ENCODE data around the gene PES1. TPM values are rescaled to one million over a fixed set of nuclear protein-coding genes. Genes with fewer than 3 reads are reported as not detected.

The PES1 gene
- polyA plus RNA-seq, 3 donors, result 32.2 to 36.6 (median 35.6) TPM

- Mint-ChIP-seq H3K27me3 (ENCODE audit: low read depth in 3 of 3) (peaks cover 0 to 3% (median 0%) of the 10 kb centered on the region in 3 donors), H3K9me3 (peaks cover 0 to 2% (median 0%) of the 10 kb centered on the region in 7 donors), H3K36me3 (no peaks in the 10 kb centered on the region), H3K4me1 (no peaks in the 10 kb centered on the region), H3K27ac (no peak overlapping the region), H3K4me3 (no peak overlapping the region)
- intact Hi-C loops (cut with micrococcal nuclease), result loop anchor here in 1 of 2 donors (10.0 kb wide), 1 partner anchor 195 kb away; no protein-coding TSS in a partner anchor
- no peaks in the 10 kb centered on the region for H3K36me3 ChIP-seq (replicated peaks in 1 of 2; ENCODE audit: control insufficient read depth in 1 of 2, insufficient read depth in 2 of 2, low read length in 2 of 2)
- H3K27ac ChIP-seq (ENCODE audit: low read depth in 1 of 2, low read length in 2 of 2), result no peak overlapping the region
- no peak overlapping the region for H3K9ac ChIP-seq (ENCODE audit: insufficient read depth, low read length, poor library complexity, severe bottlenecking)
- 90% methylated on average over 2 of the region's 6 CpGs for WGBS (ENCODE audit: insufficient coverage)
- no peaks in the 10 kb centered on the region for H3K27me3 ChIP-seq (ENCODE audit: control insufficient read depth in 2 of 2, insufficient read depth in 2 of 2, low read length in 2 of 2)
- no peak overlapping the region for H3K4me3 ChIP-seq (replicated peaks in 1 of 3; ENCODE audit: low read depth in 2 of 3, low read length in 3 of 3)
- no peak overlapping the region for H3K4me2 ChIP-seq (replicated peaks; ENCODE audit: extremely low read depth, low read length, poor library complexity, severe bottlenecking)
- H4K20me1 ChIP-seq (ENCODE audit: insufficient read depth, low read length), result no peaks in the 10 kb centered on the region
- no peaks in the 10 kb centered on the region for H3K9me3 ChIP-seq (replicated peaks in 1 of 2; ENCODE audit: control insufficient read depth in 1 of 2, insufficient read depth in 1 of 2, low read length in 2 of 2)
- H3K79me2 ChIP-seq (ENCODE audit: insufficient read depth, low read length), result no peaks in the 10 kb centered on the region
- TF ChIP-seq CTCF (IDR thresholded peaks at IDR 0.05), result no peak
- H3K4me1 ChIP-seq (ENCODE audit: control insufficient read depth in 1 of 2, insufficient read depth in 2 of 2, low read length in 2 of 2), result no peaks in the 10 kb centered on the region
- H2AFZ ChIP-seq (ENCODE audit: insufficient read depth, low read depth, low read length, poor library complexity, severe bottlenecking), result no peak overlapping the region
- DNase-seq, result no peak
Observed at GRCh38 chr22:30559889-30560288, 31.8 kb downstream of the PES1 start.

- no peak for DNase-seq
- H3K9me3 ChIP-seq (replicated peaks in 1 of 2; ENCODE audit: control insufficient read depth in 1 of 2, insufficient read depth in 1 of 2, low read length in 2 of 2), result no peaks in the 10 kb centered on the region
- intact Hi-C loops (cut with micrococcal nuclease), result no loop called here
- whole genome bisulfite sequencing (ENCODE audit: insufficient coverage), result 92% methylated on average over 7 of the region's 8 CpGs
- no peak for TF ChIP-seq CTCF (IDR thresholded peaks at IDR 0.05)
- H3K9ac ChIP-seq (ENCODE audit: insufficient read depth, low read length, poor library complexity, severe bottlenecking), result no peak overlapping the region
- no peaks in the 10 kb centered on the region for H3K4me1 Mint-ChIP-seq
- no peak overlapping the region for H3K27ac ChIP-seq (ENCODE audit: low read depth in 1 of 2, low read length in 2 of 2)
- H2AFZ ChIP-seq (ENCODE audit: insufficient read depth, low read depth, low read length, poor library complexity, severe bottlenecking), result no peak overlapping the region
- no peaks in the 10 kb centered on the region for H3K4me1 ChIP-seq (ENCODE audit: control insufficient read depth in 1 of 2, insufficient read depth in 2 of 2, low read length in 2 of 2)
- no peaks in the 10 kb centered on the region for H4K20me1 ChIP-seq (ENCODE audit: insufficient read depth, low read length)
- no peak overlapping the region for H3K4me3 Mint-ChIP-seq
- no peaks in the 10 kb centered on the region for H3K79me2 ChIP-seq (ENCODE audit: insufficient read depth, low read length)
- H3K36me3 Mint-ChIP-seq, result no peaks in the 10 kb centered on the region
- H3K4me3 ChIP-seq (replicated peaks in 1 of 3; ENCODE audit: low read depth in 2 of 3, low read length in 3 of 3), result no peak overlapping the region
- no peak overlapping the region for H3K4me2 ChIP-seq (replicated peaks; ENCODE audit: extremely low read depth, low read length, poor library complexity, severe bottlenecking)
- peak overlapping the region in 1 of 7 donors; percentile 57 for H3K27ac Mint-ChIP-seq
- peaks cover 0 to 2% (median 0%) of the 10 kb centered on the region in 7 donors for H3K9me3 Mint-ChIP-seq
- H3K27me3 Mint-ChIP-seq (ENCODE audit: low read depth in 3 of 3), result peaks cover 0 to 3% (median 0%) of the 10 kb centered on the region in 3 donors
- H3K27me3 ChIP-seq (ENCODE audit: control insufficient read depth in 2 of 2, insufficient read depth in 2 of 2, low read length in 2 of 2), result no peaks in the 10 kb centered on the region
- H3K36me3 ChIP-seq (replicated peaks in 1 of 2; ENCODE audit: control insufficient read depth in 1 of 2, insufficient read depth in 2 of 2, low read length in 2 of 2), result no peaks in the 10 kb centered on the region
Observed at GRCh38 chr22:30557243-30557642, 34.5 kb downstream of the PES1 start.
